HTERT RPE-1 (cell line): ENCODE results near the gene SIVA1.

Source experiments
- in situ Hi-C: fragments of 300-500 bp; cut with MboI; formaldehyde crosslinking; loops from 4 replicates; pipeline ENCODE4 v1.14.3; 2020; ENCODE audit warnings: low sequenced_read_pairs

SIVA1 gene

GRCh38 chr14:104770851-104771272, 17.9 kb downstream of the SIVA1 start:
- in situ Hi-C loops = no loop called here

GRCh38 chr14:104771374-104771773, 18.4 kb downstream of the SIVA1 start:
- in situ Hi-C loops = no loop called here

GRCh38 chr14:104771918-104772706, 19.2 kb downstream of the SIVA1 start:
- in situ Hi-C loops = no loop called here

GRCh38 chr14:104772707-104773504, 20.0 kb downstream of the SIVA1 start:
- in situ Hi-C loops = no loop called here

GRCh38 chr14:104773505-104774452, 20.8 kb downstream of the SIVA1 start:
- in situ Hi-C loops = no loop called here

GRCh38 chr14:104774453-104775072, 21.6 kb downstream of the SIVA1 start:
- in situ Hi-C loops = no loop called here

- in situ Hi-C loops = no loop called here
These were observed 22.1 kb downstream of the SIVA1 start for GRCh38 chr14:104775073-104775489.

GRCh38 chr14:104776481-104776880, 23.5 kb downstream of the SIVA1 start:
- in situ Hi-C loops = no loop called here

GRCh38 chr14:104776961-104777807, 24.2 kb downstream of the SIVA1 start:
- in situ Hi-C loops = no loop called here

- in situ Hi-C loops = no loop called here
These were observed 24.9 kb downstream of the SIVA1 start for GRCh38 chr14:104777808-104778249.

- in situ Hi-C loops = no loop called here
These were observed 25.9 kb downstream of the SIVA1 start for GRCh38 chr14:104778694-104779331.

GRCh38 chr14:104779776-104780512, 27.0 kb downstream of the SIVA1 start:
- in situ Hi-C loops = no loop called here

GRCh38 chr14:104780513-104781030, 27.6 kb downstream of the SIVA1 start:
- in situ Hi-C loops = no loop called here

- in situ Hi-C loops = no loop called here
These were observed 28.5 kb downstream of the SIVA1 start for GRCh38 chr14:104781271-104782077.

- in situ Hi-C loops = no loop called here
These were observed 29.3 kb downstream of the SIVA1 start for GRCh38 chr14:104782086-104782807.

GRCh38 chr14:104782808-104783139, 29.8 kb downstream of the SIVA1 start:
- in situ Hi-C loops = no loop called here
